ENCODE results near the gene FGFR2.

DNA sequence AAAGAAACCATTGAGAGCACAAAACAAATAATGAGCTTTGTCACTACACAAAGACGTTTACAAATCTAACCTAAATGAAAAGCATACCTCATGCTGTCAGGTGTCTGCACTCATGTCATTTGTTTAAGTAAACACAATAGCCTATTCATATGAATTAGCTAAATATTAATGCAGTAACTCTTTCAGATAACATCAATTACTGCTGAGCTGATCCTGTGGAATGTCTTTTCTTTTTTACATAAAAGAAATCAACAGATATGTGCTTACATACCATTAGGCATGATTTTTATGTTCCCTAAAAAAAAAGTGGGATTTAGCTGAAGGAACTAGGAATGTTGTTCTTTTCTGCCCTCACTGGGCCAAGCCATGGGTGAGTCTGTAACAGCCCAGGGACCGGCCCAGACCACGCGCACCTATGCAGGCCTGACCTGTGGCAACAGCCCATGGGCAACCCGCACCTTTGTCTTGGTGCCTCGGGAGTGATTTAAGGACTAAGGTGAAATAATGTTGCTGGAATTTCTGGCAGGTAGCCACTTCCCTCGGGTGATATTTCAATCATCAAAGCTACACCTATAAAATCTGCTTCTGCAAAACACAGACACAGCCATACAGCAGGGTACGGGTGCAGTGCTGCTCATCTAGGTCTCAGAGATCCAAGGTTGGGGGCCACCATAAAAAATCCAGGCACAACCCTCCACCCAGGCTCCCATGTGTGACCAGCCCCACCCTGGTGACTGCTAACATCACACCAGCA, 44.6 kb downstream of the FGFR2 start:
- TF ChIP-seq YY1 (IDR thresholded peaks at IDR 0.05; ENCODE audit: low read depth): peak; percentile 59
- TF ChIP-seq ZBTB7A (IDR thresholded peaks at IDR 0.05; ENCODE audit: low read depth): peak; percentile 54; the same call in 1 of the 2 replicates
- TF ChIP-seq RAD21 (IDR thresholded peaks at IDR 0.05; ENCODE audit: low read depth): peak; percentile 19; the same call in 1 of the 2 replicates
- TF ChIP-seq CREB1 (IDR thresholded peaks at IDR 0.05; ENCODE audit: low read depth): no peak
- no peak for TF ChIP-seq EGR1 (IDR thresholded peaks at IDR 0.05)
- TF ChIP-seq FOXM1 (IDR thresholded peaks at IDR 0.05; ENCODE audit: borderline replicate concordance, low read depth): peak; percentile 76; the same call in 1 of the 2 replicates

Measured in Ishikawa (cell line).